HG03378 (cell line): ENCODE measurements around the gene VPS54.

ENCODE experiments used
- ATAC-seq: cut with Tn5 transposase; IDR thresholded peaks from one replicate; pipeline ENCODE4 v1.9.1; 2021; ENCODE audit warnings: mild to moderate bottlenecking, moderate library complexity; ENCODE audit not compliant: unreplicated experiment

Gene VPS54

GRCh38 chr2:64024259-64024949, 5.2 kb upstream of the VPS54 start:
- no peak for ATAC-seq

GRCh38 chr2:64023485-64024258, 4.4 kb upstream of the VPS54 start:
- ATAC-seq, result no peak

- ATAC-seq, result no peak
Measured at GRCh38 chr2:64021578-64021977, 2.4 kb upstream of the VPS54 start.

- no peak for ATAC-seq
Measured at GRCh38 chr2:64019975-64020528, 824 bp upstream of the VPS54 start.

- no peak for ATAC-seq
Measured at GRCh38 chr2:64018701-64019082, 536 bp downstream of the VPS54 start.

GRCh38 chr2:64017811-64018700, 1.2 kb downstream of the VPS54 start:
- ATAC-seq, result no peak

GRCh38 chr2:64015898-64016297, 3.3 kb downstream of the VPS54 start:
- ATAC-seq, result no peak

- ATAC-seq, result no peak
Measured at GRCh38 chr2:64015391-64015790, 3.8 kb downstream of the VPS54 start.

GRCh38 chr2:64014628-64015027, 4.6 kb downstream of the VPS54 start:
- no peak for ATAC-seq

- ATAC-seq, result no peak
Measured at GRCh38 chr2:64013053-64013452, 6.2 kb downstream of the VPS54 start.

GRCh38 chr2:64012115-64012514, 7.1 kb downstream of the VPS54 start:
- ATAC-seq, result no peak

GRCh38 chr2:64008434-64009009, 10.7 kb downstream of the VPS54 start:
- no peak for ATAC-seq

GRCh38 chr2:64007924-64008323, 11.3 kb downstream of the VPS54 start:
- no peak for ATAC-seq

- ATAC-seq, result no peak
Measured at GRCh38 chr2:64005707-64006356, 13.4 kb downstream of the VPS54 start.

GRCh38 chr2:64003239-64003638, 16.0 kb downstream of the VPS54 start:
- ATAC-seq, result no peak

GRCh38 chr2:64001382-64002101, 17.7 kb downstream of the VPS54 start:
- no peak for ATAC-seq

GRCh38 chr2:64000630-64001381, 18.4 kb downstream of the VPS54 start:
- ATAC-seq, result no peak

GRCh38 chr2:63999049-63999448, 20.2 kb downstream of the VPS54 start:
- no peak for ATAC-seq
